Measurements from ENCODE around the gene TSPAN31.

The TSPAN31 gene

GRCh38 chr12:57760347-57760982, 15.6 kb downstream of the TSPAN31 start:
- H3K36me3 ChIP-seq (ENCODE audit: control insufficient read depth, insufficient read depth, low read length), result no peaks in the 10 kb centered on the region
- H3K27me3 ChIP-seq (ENCODE audit: control insufficient read depth, insufficient read depth, low read length, poor library complexity, severe bottlenecking), result peaks cover 48% of the 10 kb centered on the region
- peaks cover 9% of the 10 kb centered on the region for H3K4me1 ChIP-seq (ENCODE audit: control insufficient read depth, insufficient read depth, low read length)
- H3K9me3 ChIP-seq (ENCODE audit: control insufficient read depth, low read length), result no peaks in the 10 kb centered on the region
- H3K27ac ChIP-seq (ENCODE audit: insufficient read depth, low read depth, low read length, poor library complexity, severe bottlenecking), result no peak overlapping the region
- H3K4me3 ChIP-seq (ENCODE audit: insufficient read depth, low read depth, low read length), result no peak overlapping the region
- 85% methylated on average over 3 of the region's 3 CpGs for WGBS, 2 experiments

GRCh38 chr12:57761391-57761998, 16.7 kb downstream of the TSPAN31 start:
- Histone ChIP-seq H3K4me1 (ENCODE audit: control insufficient read depth, insufficient read depth, low read length) (peaks cover 9% of the 10 kb centered on the region), H3K27me3 (ENCODE audit: control insufficient read depth, insufficient read depth, low read length, poor library complexity, severe bottlenecking) (peaks cover 48% of the 10 kb centered on the region), H3K27ac (ENCODE audit: insufficient read depth, low read depth, low read length, poor library complexity, severe bottlenecking) (no peak overlapping the region), H3K36me3 (ENCODE audit: control insufficient read depth, insufficient read depth, low read length) (no peaks in the 10 kb centered on the region), H3K4me3 (ENCODE audit: insufficient read depth, low read depth, low read length) (no peak overlapping the region), H3K9me3 (ENCODE audit: control insufficient read depth, low read length) (no peaks in the 10 kb centered on the region)
- WGBS, 2 experiments, result 90% methylated on average over 4 of the region's 4 CpGs

- H3K36me3 ChIP-seq (ENCODE audit: control insufficient read depth, insufficient read depth, low read length), result no peaks in the 10 kb centered on the region
- WGBS, 2 experiments, result 87 to 89% methylated on average over 2 of the region's 2 CpGs
- no peak overlapping the region for H3K4me3 ChIP-seq (ENCODE audit: insufficient read depth, low read depth, low read length)
- no peaks in the 10 kb centered on the region for H3K9me3 ChIP-seq (ENCODE audit: control insufficient read depth, low read length)
- no peak overlapping the region for H3K27ac ChIP-seq (ENCODE audit: insufficient read depth, low read depth, low read length, poor library complexity, severe bottlenecking)
- peaks cover 16% of the 10 kb centered on the region for H3K4me1 ChIP-seq (ENCODE audit: control insufficient read depth, insufficient read depth, low read length)
- peaks cover 48% of the 10 kb centered on the region for H3K27me3 ChIP-seq (ENCODE audit: control insufficient read depth, insufficient read depth, low read length, poor library complexity, severe bottlenecking)
Measured at GRCh38 chr12:57762463-57762862, 17.6 kb downstream of the TSPAN31 start.

- 79 to 81% methylated on average over 6 of the region's 6 CpGs for WGBS, 2 experiments
- Histone ChIP-seq H3K27me3 (ENCODE audit: control insufficient read depth, insufficient read depth, low read length, poor library complexity, severe bottlenecking) (peaks cover 52% of the 10 kb centered on the region), H3K9me3 (ENCODE audit: control insufficient read depth, low read length) (no peaks in the 10 kb centered on the region), H3K4me1 (ENCODE audit: control insufficient read depth, insufficient read depth, low read length) (peaks cover 16% of the 10 kb centered on the region), H3K4me3 (ENCODE audit: insufficient read depth, low read depth, low read length) (no peak overlapping the region), H3K36me3 (ENCODE audit: control insufficient read depth, insufficient read depth, low read length) (no peaks in the 10 kb centered on the region), H3K27ac (ENCODE audit: insufficient read depth, low read depth, low read length, poor library complexity, severe bottlenecking) (no peak overlapping the region)
Measured at GRCh38 chr12:57763881-57764661, 19.2 kb downstream of the TSPAN31 start.

- Histone ChIP-seq H3K4me1 (ENCODE audit: control insufficient read depth, insufficient read depth, low read length) (peaks cover 16% of the 10 kb centered on the region), H3K36me3 (ENCODE audit: control insufficient read depth, insufficient read depth, low read length) (no peaks in the 10 kb centered on the region)
- WGBS, 2 experiments, result 23% methylated on average over 17 of the region's 17 CpGs
Measured at GRCh38 chr12:57764662-57765002, 19.8 kb downstream of the TSPAN31 start.

GRCh38 chr12:57765003-57765697, 20.3 kb downstream of the TSPAN31 start:
- H3K36me3 ChIP-seq (ENCODE audit: control insufficient read depth, insufficient read depth, low read length), result no peaks in the 10 kb centered on the region
- no peak overlapping the region for H3K27ac ChIP-seq (ENCODE audit: insufficient read depth, low read depth, low read length, poor library complexity, severe bottlenecking)
- 2% methylated on average over 60 of the region's 60 CpGs for WGBS, 2 experiments
- H3K9me3 ChIP-seq (ENCODE audit: control insufficient read depth, low read length), result no peaks in the 10 kb centered on the region
- H3K4me1 ChIP-seq (ENCODE audit: control insufficient read depth, insufficient read depth, low read length), result peaks cover 16% of the 10 kb centered on the region
- H3K27me3 ChIP-seq (ENCODE audit: control insufficient read depth, insufficient read depth, low read length, poor library complexity, severe bottlenecking), result peaks cover 52% of the 10 kb centered on the region
- peak overlapping the region; percentile 14 for H3K4me3 ChIP-seq (ENCODE audit: insufficient read depth, low read depth, low read length)

More at GRCh38 chr12:57764662-57765002, 19.8 kb downstream of the TSPAN31 start:
- Histone ChIP-seq H3K9me3 (ENCODE audit: control insufficient read depth, low read length) (no peaks in the 10 kb centered on the region), H3K27me3 (ENCODE audit: control insufficient read depth, insufficient read depth, low read length, poor library complexity, severe bottlenecking) (peaks cover 52% of the 10 kb centered on the region), H3K4me3 (ENCODE audit: insufficient read depth, low read depth, low read length) (peak overlapping the region; percentile 14), H3K27ac (ENCODE audit: insufficient read depth, low read depth, low read length, poor library complexity, severe bottlenecking) (no peak overlapping the region)

- Histone ChIP-seq H3K36me3 (ENCODE audit: control insufficient read depth, insufficient read depth, low read length) (no peaks in the 10 kb centered on the region), H3K4me3 (ENCODE audit: insufficient read depth, low read depth, low read length) (peak overlapping the region; percentile 14), H3K27me3 (ENCODE audit: control insufficient read depth, insufficient read depth, low read length, poor library complexity, severe bottlenecking) (peaks cover 52% of the 10 kb centered on the region), H3K27ac (ENCODE audit: insufficient read depth, low read depth, low read length, poor library complexity, severe bottlenecking) (no peak overlapping the region), H3K9me3 (ENCODE audit: control insufficient read depth, low read length) (no peaks in the 10 kb centered on the region), H3K4me1 (ENCODE audit: control insufficient read depth, insufficient read depth, low read length) (peaks cover 16% of the 10 kb centered on the region)
- 6% methylated on average over 40 of the region's 40 CpGs for WGBS, 2 experiments
Measured at GRCh38 chr12:57765698-57766463, 21.0 kb downstream of the TSPAN31 start.

- 4 to 5% methylated on average over 38 of the region's 38 CpGs for WGBS, 2 experiments
- Histone ChIP-seq H3K4me3 (ENCODE audit: insufficient read depth, low read depth, low read length) (no peak within 1 kb of the TSS), H3K36me3 (ENCODE audit: control insufficient read depth, insufficient read depth, low read length) (no peaks in the 10 kb centered on the region)
Measured at GRCh38 chr12:57766464-57767304, 21.8 kb downstream of the TSPAN31 start, which contains the start of gene CYP27B1. Gene CYP27B1, minus strand, starts transcription at chr12:57767078. Its CDS starts 37 bp downstream, at chr12:57767041.

GRCh38 chr12:57767305-57767698, 22.5 kb downstream of the TSPAN31 start:
- H3K36me3 ChIP-seq (ENCODE audit: control insufficient read depth, insufficient read depth, low read length), result no peaks in the 10 kb centered on the region
- no peaks in the 10 kb centered on the region for H3K9me3 ChIP-seq (ENCODE audit: control insufficient read depth, low read length)
- H3K27me3 ChIP-seq (ENCODE audit: control insufficient read depth, insufficient read depth, low read length, poor library complexity, severe bottlenecking), result peaks cover 52% of the 10 kb centered on the region
- H3K27ac ChIP-seq (ENCODE audit: insufficient read depth, low read depth, low read length, poor library complexity, severe bottlenecking), result no peak overlapping the region
- peaks cover 19% of the 10 kb centered on the region for H3K4me1 ChIP-seq (ENCODE audit: control insufficient read depth, insufficient read depth, low read length)
- no peak overlapping the region for H3K4me3 ChIP-seq (ENCODE audit: insufficient read depth, low read depth, low read length)

More at GRCh38 chr12:57766464-57767304, 21.8 kb downstream of the TSPAN31 start, which contains the start of gene CYP27B1:
- Histone ChIP-seq H3K27ac (ENCODE audit: insufficient read depth, low read depth, low read length, poor library complexity, severe bottlenecking) (no peak within 1 kb of the TSS), H3K4me1 (ENCODE audit: control insufficient read depth, insufficient read depth, low read length) (peaks cover 19% of the 10 kb centered on the region), H3K27me3 (ENCODE audit: control insufficient read depth, insufficient read depth, low read length, poor library complexity, severe bottlenecking) (peaks cover 52% of the 10 kb centered on the region), H3K9me3 (ENCODE audit: control insufficient read depth, low read length) (no peaks in the 10 kb centered on the region)
